H1 (cell line): ENCODE measurements around the gene FRMD4A. TPM values are rescaled to one million over a fixed set of nuclear protein-coding genes. Genes with fewer than 3 reads are reported as not detected.

Experiments
- CTCF ChIA-PET: fragments of 300-600 bp; sonication (Branson Sonifier 250); formaldehyde crosslinking; loops from one replicate; lab custom pipeline; 2021; ENCODE audit not compliant: partially characterized antibody; lab: Charles Lee
- POLR2A ChIA-PET: fragments of 300-600 bp; sonication (Branson Sonifier 250); formaldehyde crosslinking; loops from one replicate; lab custom pipeline; 2021; ENCODE audit warnings: inconsistent platforms; ENCODE audit not compliant: partially characterized antibody; lab: Charles Lee
- DNase-seq, 2 experiments: peaks; one replicate each; pipeline versions ENCODE4 v3.0.0 to v3.0.0-alpha.2; 2010 to 2022; ENCODE audit warnings: low spot score in 2 of 2, low read depth in 1 of 2, mixed read lengths in 1 of 2
- FAIRE-seq: peaks from 2 replicates; lab custom pipeline; 2011; peaks lifted over from hg19 to GRCh38; lab: Jason Lieb, UNC
- H2AFZ ChIP-seq: 2 replicates; pipeline ENCODE4 v1.8.1; 2012; ENCODE audit warnings: low read length, inconsistent platforms
- H2AK5ac ChIP-seq: 2 replicates; pipeline ENCODE4 v1.6.1; 2013; ENCODE audit warnings: low read depth, low read length
- H2BK120ac ChIP-seq: replicated peaks from 2 replicates; pipeline ENCODE3; 2013; ENCODE audit warnings: low read depth, low read length, inconsistent platforms
- H2BK12ac ChIP-seq: 2 replicates; pipeline ENCODE4 v1.6.1; 2013; ENCODE audit warnings: low read depth, low read length
- H2BK15ac ChIP-seq: 2 replicates; pipeline ENCODE4 v1.6.1; 2013; ENCODE audit warnings: low read length
- H2BK20ac ChIP-seq: 2 replicates; pipeline ENCODE4 v1.6.1; 2013; ENCODE audit warnings: low read length
- H2BK5ac ChIP-seq: 2 replicates; pipeline ENCODE4 v1.6.1; 2013; ENCODE audit warnings: low read depth, low read length
- H3K14ac ChIP-seq: 2 replicates; pipeline ENCODE4 v1.6.1; 2013; ENCODE audit warnings: inconsistent platforms; ENCODE audit not compliant: insufficient read length
- H3K18ac ChIP-seq: 2 replicates; pipeline ENCODE4 v1.6.1; 2013; ENCODE audit warnings: low read length; ENCODE audit errors: extremely low read depth
- H3K23ac ChIP-seq: 2 replicates; pipeline ENCODE4 v1.6.1; 2013; ENCODE audit warnings: inconsistent platforms; ENCODE audit not compliant: insufficient read length
- H3K23me2 ChIP-seq: 2 replicates; pipeline ENCODE4 v1.6.1; 2013; ENCODE audit warnings: low read depth, low read length
- H3K27ac ChIP-seq: 2 replicates; pipeline ENCODE4 v1.6.1; 2011; ENCODE audit warnings: low read depth, low read length, inconsistent platforms
- H3K27me3 ChIP-seq, 4 experiments: replicated peaks in 1 of 4; 1 replicate in 1 of 4; 2 replicates in 3 of 4; pipeline versions ENCODE4 v1.6.1 to v1.8.1; 2011 to 2013; ENCODE audit warnings: low read length in 3 of 4, mild to moderate bottlenecking in 3 of 4, inconsistent platforms in 2 of 4, mixed read lengths in 2 of 4, moderate library complexity in 1 of 4; ENCODE audit not compliant: control insufficient read depth in 3 of 4, insufficient read depth in 3 of 4; ENCODE audit errors: extremely low read depth in 1 of 4
- H3K36me3 ChIP-seq, 4 experiments: 2 replicates each; pipeline versions ENCODE4 v1.6.1 to v1.8.1; 2011 to 2013; ENCODE audit warnings: mild to moderate bottlenecking in 4 of 4, low read length in 3 of 4, moderate library complexity in 2 of 4, control low read depth in 1 of 4, inconsistent platforms in 1 of 4; ENCODE audit not compliant: insufficient read depth in 4 of 4, control insufficient read depth in 2 of 4
- H3K4ac ChIP-seq: replicated peaks from 2 replicates; pipeline ENCODE3; 2013; ENCODE audit warnings: low read length, low read depth, mixed read lengths, inconsistent platforms; ENCODE audit not compliant: insufficient read length
- H3K4me1 ChIP-seq, 4 experiments: replicated peaks in 1 of 4; 1 replicate in 1 of 4; 2 replicates in 3 of 4; pipeline versions ENCODE4 v1.6.1 to v1.8.1; 2011 to 2013; ENCODE audit warnings: low read length in 3 of 4, inconsistent platforms in 2 of 4, mixed read lengths in 1 of 4; ENCODE audit not compliant: insufficient read depth in 4 of 4, control insufficient read depth in 3 of 4
- H3K4me2 ChIP-seq, 2 experiments: 2 replicates each; pipeline versions ENCODE4 v1.6.1 to v1.8.1; 2011 to 2013; ENCODE audit warnings: low read depth in 2 of 2, low read length in 2 of 2, control low read depth in 1 of 2, inconsistent platforms in 1 of 2, mild to moderate bottlenecking in 1 of 2; ENCODE audit not compliant: insufficient read depth in 1 of 2
- H3K4me3 ChIP-seq, 4 experiments: fragments of 200-600, 300-600 bp in 1 of 4; sonication (generic), shearing (Covaris generic), sonication (Bioruptor Twin) in 1 of 4; 2 replicates each; pipeline versions ENCODE4 v1.5.1 to v1.8.1; 2011 to 2016; ENCODE audit warnings: low read length in 4 of 4, low read depth in 3 of 4, control low read depth in 2 of 4, inconsistent platforms in 2 of 4, mild to moderate bottlenecking in 2 of 4, mixed read lengths in 1 of 4, moderate library complexity in 1 of 4; ENCODE audit not compliant: insufficient read depth in 2 of 4; ENCODE audit errors: extremely low read depth in 1 of 4
- H3K56ac ChIP-seq: replicated peaks from 2 replicates; pipeline ENCODE3; 2013; ENCODE audit warnings: low read depth, mild to moderate bottlenecking, mixed read lengths, low read length, inconsistent platforms; ENCODE audit not compliant: insufficient read length
- H3K79me1 ChIP-seq: 2 replicates; pipeline ENCODE4 v1.6.1; 2013; ENCODE audit warnings: low read depth, low read length, control low read depth
- H3K79me2 ChIP-seq, 2 experiments: 2 replicates each; pipeline versions ENCODE4 v1.6.1 to v1.8.1; 2012 to 2013; ENCODE audit warnings: low read length in 2 of 2, mild to moderate bottlenecking in 2 of 2, inconsistent platforms in 1 of 2; ENCODE audit not compliant: insufficient read depth in 2 of 2, control insufficient read depth in 1 of 2
- H3K9ac ChIP-seq, 4 experiments: replicated peaks in 1 of 4; 1 replicate in 1 of 4; 2 replicates in 3 of 4; pipeline versions ENCODE4 v1.6.1 to v1.8.1; 2011 to 2013; ENCODE audit warnings: low read depth in 3 of 4, low read length in 3 of 4, control low read depth in 2 of 4, mild to moderate bottlenecking in 2 of 4, moderate library complexity in 2 of 4, inconsistent platforms in 1 of 4; ENCODE audit errors: extremely low read depth in 1 of 4
- H3K9me3 ChIP-seq, 2 experiments: 2 replicates each; pipeline versions ENCODE4 v1.6.1 to v1.8.1; 2012 to 2013; ENCODE audit warnings: mild to moderate bottlenecking in 2 of 2, moderate library complexity in 2 of 2, control low read depth in 1 of 2, inconsistent platforms in 1 of 2, low read depth in 1 of 2, low read length in 1 of 2, mixed read lengths in 1 of 2; ENCODE audit not compliant: insufficient read depth in 2 of 2
- H4K20me1 ChIP-seq, 2 experiments: replicated peaks in 1 of 2; 2 replicates each; pipeline versions ENCODE3 to v1.8.1; 2011 to 2013; ENCODE audit warnings: inconsistent platforms in 2 of 2, low read length in 2 of 2, mild to moderate bottlenecking in 1 of 2; ENCODE audit not compliant: insufficient read depth in 2 of 2, control insufficient read depth in 1 of 2
- H4K5ac ChIP-seq: 2 replicates; pipeline ENCODE4 v1.6.1; 2013; ENCODE audit warnings: low read length, low read depth, mixed read lengths, inconsistent platforms; ENCODE audit not compliant: insufficient read length
- H4K8ac ChIP-seq: 2 replicates; pipeline ENCODE4 v1.8.0; 2013; ENCODE audit warnings: mild to moderate bottlenecking, moderate library complexity, low read length, inconsistent platforms; ENCODE audit not compliant: insufficient read depth; ENCODE audit errors: extremely low read depth
- H4K91ac ChIP-seq: replicated peaks from 2 replicates; pipeline ENCODE3; 2013; ENCODE audit warnings: low read length, mixed read lengths, inconsistent platforms; ENCODE audit not compliant: insufficient read length
- NANOG ChIP-seq: IDR thresholded peaks from 2 replicates; pipeline ENCODE4 v1.6.1; 2011; ENCODE audit warnings: low read length, low read depth, mild to moderate bottlenecking, inconsistent platforms; ENCODE audit not compliant: insufficient read depth, poor library complexity, severe bottlenecking
- RFX5 ChIP-seq: IDR thresholded peaks from 2 replicates; pipeline ENCODE4 v1.6.1; 2011; ENCODE audit warnings: low read depth, low read length, improper control_type of control experiment, borderline replicate concordance
- WGBS, 2 experiments: shearing (Covaris generic) in 1 of 2; methylation state at CpG; one replicate each; pipeline versions ENCODE4 v1.1.6 to v1.1.7; 2013 to 2015; ENCODE audit warnings: low lambda C conversion rate in 2 of 2, mixed read lengths in 2 of 2, inconsistent platforms in 1 of 2, low coverage in 1 of 2, missing lambda C conversion rate in 1 of 2; ENCODE audit not compliant: insufficient replicate concordance in 2 of 2, insufficient coverage in 1 of 2, insufficient read length in 1 of 2; ENCODE audit errors: extremely low coverage in 1 of 2, missing lambda C conversion rate in 1 of 2; 5-methylcytosine and 5-hydroxymethylcytosine counted together
- polyA plus RNA-seq, 7 experiments: library from polyadenylated mRNA; depleted of rRNA in 3 of 7; stranded (reverse) in 5 of 7; unstranded in 2 of 7; fragments of >200 nt in 5 of 7; fragments of 200-250 nt in 2 of 7; gene quantifications; 1 replicate in 5 of 7; 2 replicates in 1 of 7; 4 replicates in 1 of 7; pipeline versions ENCODE4 v1.2.1 to v1.2.3, GENCODE V29; 2011 to 2013; ENCODE audit warnings: missing spikeins in 2 of 7, mixed read lengths in 2 of 7
- total RNA-seq: library from RNA; stranded (reverse); fragmentation: NEBNext Ultra II Directional; extraction: Animal tissue kit (Norgen Biotek cat#: 25700); gene quantifications from 2 replicates; pipeline ENCODE4 v1.2.1, GENCODE V29; 2021

The FRMD4A gene
- total and polyA plus RNA-seq, 2 of the 8 experiments (the other 6 are each of a cell fraction or from before 2014, with no cell fraction given) = 38.6 to 39.6 TPM

DNA sequence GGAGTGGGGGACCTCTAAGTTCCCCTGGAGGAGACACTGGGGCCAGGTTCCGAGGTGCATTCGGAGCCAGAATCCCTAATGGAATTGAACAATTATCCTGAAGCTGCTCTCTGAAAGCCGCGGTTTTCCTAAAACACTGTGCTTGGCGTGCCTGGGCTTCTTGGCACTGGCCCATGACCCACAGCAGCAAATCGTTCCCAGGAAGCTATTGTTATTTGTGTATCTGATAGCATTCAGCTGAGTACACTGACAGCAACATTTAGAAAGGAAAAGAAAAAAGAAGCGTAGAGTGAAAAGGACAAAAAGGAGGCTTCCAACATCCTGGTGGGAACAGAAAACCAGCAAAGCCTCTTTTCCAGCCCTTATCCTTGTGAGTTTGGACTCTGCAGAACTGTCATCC is 339.8 kb downstream of the FRMD4A start:
- H3K4me1 ChIP-seq = peaks cover 0 to 4% (median 0%) of the 10 kb centered on the region in 4 experiments; a peak in 1 of 7 replicates
- no peak overlapping the region for H3K18ac ChIP-seq
- no peak overlapping the region for H3K27ac ChIP-seq
- no peak overlapping the region for H4K91ac ChIP-seq
- H2BK5ac ChIP-seq = no peak overlapping the region
- no peak for TF ChIP-seq RFX5
- TF ChIP-seq NANOG = no peak
- no peak overlapping the region for H2AK5ac ChIP-seq
- H3K9ac ChIP-seq = no peak overlapping the region
- ChIA-PET CTCF (interaction anchor here (0.6 to 1.9 kb wide), 5 partner anchors 10 to 331 kb away, joined by 3 to 4 read pairs (median 3); no protein-coding TSS in a partner anchor), POLR2A (no interaction called here)
- no peaks in the 10 kb centered on the region for H4K20me1 ChIP-seq
- no peak overlapping the region for H4K5ac ChIP-seq
- H2AFZ ChIP-seq = no peak overlapping the region
- H2BK15ac ChIP-seq = no peak overlapping the region
- no peak overlapping the region for H3K14ac ChIP-seq
- H3K23me2 ChIP-seq = no peaks in the 10 kb centered on the region; the same call in 1 of the 2 replicates
- H2BK120ac ChIP-seq = no peak overlapping the region
- DNase-seq (no peak), FAIRE-seq (no peak)
- no peaks in the 10 kb centered on the region for H3K79me1 ChIP-seq
- H2BK12ac ChIP-seq = no peak overlapping the region; the same call in 1 of the 2 replicates
- H2BK20ac ChIP-seq = no peak overlapping the region
- no peak overlapping the region for H4K8ac ChIP-seq
- H3K4me2 ChIP-seq = no peak overlapping the region
- H3K27me3 ChIP-seq = no peaks in the 10 kb centered on the region
- H3K4ac ChIP-seq = no peak overlapping the region
- 86% methylated on average over 7 of the region's 7 CpGs; no CpG with 5 or more reads in 1 of the 2 experiments for WGBS, 2 experiments
- no peaks in the 10 kb centered on the region for H3K9me3 ChIP-seq
- H3K4me3 ChIP-seq = no peak overlapping the region
- H3K79me2 ChIP-seq = no peaks in the 10 kb centered on the region
- no peak overlapping the region for H3K23ac ChIP-seq
- no peak overlapping the region for H3K56ac ChIP-seq
- no peaks in the 10 kb centered on the region for H3K36me3 ChIP-seq
